ENCODE data around the gene FERMT3. TPM values are rescaled to one million over a fixed set of nuclear protein-coding genes. Genes with fewer than 3 reads are reported as not detected.
"Not testable (repeated sequence)": the region's sequence is repeated elsewhere in the genome, so short reads cannot be mapped to it uniquely, and the experiment has no call there.

FERMT3 gene
- total RNA-seq, 1 experiment from 2014 or later = 4.3 TPM

DNA sequence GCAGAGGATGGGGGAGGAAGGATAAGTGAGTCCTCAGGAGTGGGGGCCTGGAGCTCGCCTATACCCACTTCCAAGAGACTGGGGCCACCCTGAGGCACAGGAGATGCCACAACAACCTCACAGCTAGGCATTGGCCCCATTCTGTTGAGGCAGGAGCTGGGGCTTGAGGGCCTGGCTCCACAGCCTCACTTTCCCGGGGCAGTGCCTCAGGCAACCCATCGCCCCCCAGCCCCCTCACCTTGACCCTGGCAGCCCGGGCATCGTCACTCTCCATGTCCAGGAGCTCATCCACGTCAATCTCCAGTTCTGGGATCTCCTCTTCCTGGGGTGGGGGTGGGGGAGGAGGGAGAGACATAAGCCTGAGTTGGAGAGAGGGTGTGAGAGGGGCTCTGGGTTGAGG is 38.4 kb downstream of the FERMT3 start:
- H3K36me3 Mint-ChIP-seq (ENCODE audit: insufficient read depth, unreplicated experiment) = peaks cover 68% of the 10 kb centered on the region
- ChIA-PET CTCF (interaction anchor here (0.5 to 1.1 kb wide), 7 partner anchors 12 to 1030 kb away, joined by 3 to 8 read pairs (median 5); no protein-coding TSS in a partner anchor), POLR2A (interaction anchor here (1.1 kb wide), 1 partner anchor 15 kb away, joined by 4 read pairs; the partner anchor contains the start of gene DNAJC4)
- H3K9me3 Mint-ChIP-seq (ENCODE audit: unreplicated experiment) = no peaks in the 10 kb centered on the region
- peak overlapping the region; percentile 90 for H3K27ac Mint-ChIP-seq (ENCODE audit: unreplicated experiment)
- Histone ChIP-seq H3K9me3 (no peaks in the 10 kb centered on the region), H3K4me3 (ENCODE audit: low read depth, low read length) (peak overlapping the region; percentile 90), H3K36me3 (ENCODE audit: control insufficient read depth, insufficient read depth, low read length) (0 out of 2 replicates have a peak, but pooled peaks cover 3% of the 10 kb centered on the region), H3K27me3 (replicated peaks; ENCODE audit: control insufficient read depth, insufficient read depth, low read length) (no peaks in the 10 kb centered on the region), H3K4me1 (peaks cover 27% of the 10 kb centered on the region)
- H3K4me1 Mint-ChIP-seq (ENCODE audit: low read depth, unreplicated experiment) = peaks cover 26% of the 10 kb centered on the region
- TF ChIP-seq CTCF (IDR thresholded peaks at IDR 0.05; ENCODE audit: insufficient read depth in 1 of 2, low read depth in 1 of 2, low read length in 1 of 2, severe bottlenecking in 1 of 2, unreplicated experiment in 1 of 2) = no peak
- intact Hi-C loops (cut with micrococcal nuclease; ENCODE audit: unreplicated experiment) = no loop called here
- no TSS peak for BruUV-seq (replicated peaks)
- peak overlapping the region; percentile 97 for H3K4me3 Mint-ChIP-seq (ENCODE audit: unreplicated experiment)
- H3K27me3 Mint-ChIP-seq (ENCODE audit: insufficient read depth, unreplicated experiment) = no peaks in the 10 kb centered on the region
- no peak for DNase-seq

DNA sequence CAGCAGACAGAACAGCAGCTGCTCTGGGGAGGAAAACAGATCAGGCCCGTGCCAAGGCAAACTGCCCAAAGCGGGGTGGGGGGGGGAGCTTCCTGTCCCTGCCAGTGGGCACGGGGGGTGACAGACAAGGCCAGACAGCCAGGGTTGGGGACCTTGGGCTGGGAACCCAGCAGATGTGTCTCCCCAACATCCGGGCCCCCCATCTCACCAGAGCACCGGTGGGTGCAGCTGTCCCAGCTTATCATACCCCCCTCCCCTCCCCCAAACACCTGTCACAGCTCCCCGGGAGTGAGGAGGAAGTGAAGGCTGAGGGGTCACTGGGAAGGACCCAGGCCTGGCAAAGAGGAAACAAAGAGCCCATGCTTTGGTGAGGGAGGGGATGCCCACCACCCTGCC is 38.9 kb downstream of the FERMT3 start:
- DNase-seq = no peak
- peak overlapping the region; percentile 90 for H3K27ac Mint-ChIP-seq (ENCODE audit: unreplicated experiment)
- H3K4me1 Mint-ChIP-seq (ENCODE audit: low read depth, unreplicated experiment) = peaks cover 21% of the 10 kb centered on the region
- Histone ChIP-seq H3K27me3 (replicated peaks; ENCODE audit: control insufficient read depth, insufficient read depth, low read length) (no peaks in the 10 kb centered on the region), H3K4me1 (peaks cover 28% of the 10 kb centered on the region), H3K36me3 (ENCODE audit: control insufficient read depth, insufficient read depth, low read length) (0 out of 2 replicates have a peak, but pooled peaks cover 3% of the 10 kb centered on the region), H3K9me3 (no peaks in the 10 kb centered on the region), H3K4me3 (ENCODE audit: low read depth, low read length) (peak overlapping the region; percentile 90)
- POLR2A ChIA-PET = interaction anchor here (0.5 to 1.1 kb wide), 2 partner anchors 15 to 612 kb away, joined by 3 to 4 read pairs; partner anchors contain the start of gene DNAJC4
- TF ChIP-seq CTCF (IDR thresholded peaks at IDR 0.05; ENCODE audit: insufficient read depth in 1 of 2, low read depth in 1 of 2, low read length in 1 of 2, severe bottlenecking in 1 of 2, unreplicated experiment in 1 of 2) = no peak
- peak overlapping the region; percentile 97 for H3K4me3 Mint-ChIP-seq (ENCODE audit: unreplicated experiment)
- CTCF ChIA-PET = interaction anchor here (0.5 to 1.5 kb wide), 8 partner anchors 12 to 1030 kb away, joined by 3 to 8 read pairs (median 5); no protein-coding TSS in a partner anchor
- H3K36me3 Mint-ChIP-seq (ENCODE audit: insufficient read depth, unreplicated experiment) = peaks cover 64% of the 10 kb centered on the region
- intact Hi-C loops (cut with micrococcal nuclease; ENCODE audit: unreplicated experiment) = no loop called here
- BruUV-seq (replicated peaks) = no TSS peak
- no peaks in the 10 kb centered on the region for H3K9me3 Mint-ChIP-seq (ENCODE audit: unreplicated experiment)
- H3K27me3 Mint-ChIP-seq (ENCODE audit: insufficient read depth, unreplicated experiment) = no peaks in the 10 kb centered on the region

- H3K9me3 ChIP-seq = no peaks in the 10 kb centered on the region
- Mint-ChIP-seq H3K4me3 (ENCODE audit: unreplicated experiment) (peak overlapping the region; percentile 97), H3K36me3 (ENCODE audit: insufficient read depth, unreplicated experiment) (peaks cover 57% of the 10 kb centered on the region), H3K27me3 (ENCODE audit: insufficient read depth, unreplicated experiment) (no peaks in the 10 kb centered on the region), H3K4me1 (ENCODE audit: low read depth, unreplicated experiment) (peaks cover 20% of the 10 kb centered on the region), H3K27ac (ENCODE audit: unreplicated experiment) (peak overlapping the region; percentile 90), H3K9me3 (ENCODE audit: unreplicated experiment) (no peaks in the 10 kb centered on the region)
- no TSS peak for BruUV-seq (replicated peaks)
- H3K4me3 ChIP-seq (ENCODE audit: low read depth, low read length) = peak overlapping the region; percentile 90
- H3K4me1 ChIP-seq = peaks cover 32% of the 10 kb centered on the region
- CTCF ChIA-PET = interaction anchor here (0.5 to 1.5 kb wide), 8 partner anchors 8 to 1029 kb away, joined by 3 to 6 read pairs (median 4); partner anchors contain the start of gene NAA40
- intact Hi-C loops (cut with micrococcal nuclease; ENCODE audit: unreplicated experiment) = no loop called here
- H3K36me3 ChIP-seq (ENCODE audit: control insufficient read depth, insufficient read depth, low read length) = 0 out of 2 replicates have a peak, but pooled peaks cover 3% of the 10 kb centered on the region
- H3K27me3 ChIP-seq (replicated peaks; ENCODE audit: control insufficient read depth, insufficient read depth, low read length) = no peaks in the 10 kb centered on the region
- TF ChIP-seq CTCF (IDR thresholded peaks at IDR 0.05; ENCODE audit: insufficient read depth in 1 of 2, low read depth in 1 of 2, low read length in 1 of 2, severe bottlenecking in 1 of 2, unreplicated experiment in 1 of 2) = no peak
- POLR2A ChIA-PET = interaction anchor here (0.5 to 2.0 kb wide), 6 partner anchors 16 to 611 kb away, joined by 3 to 22 read pairs (median 4); partner anchors contain the start of genes DNAJC4, PRDX5, STIP1 and TRMT112
- peak; percentile 72 to 85 for DNase-seq
Measured at GRCh38 chr11:64245797-64246620, 39.5 kb downstream of the FERMT3 start.

DNA sequence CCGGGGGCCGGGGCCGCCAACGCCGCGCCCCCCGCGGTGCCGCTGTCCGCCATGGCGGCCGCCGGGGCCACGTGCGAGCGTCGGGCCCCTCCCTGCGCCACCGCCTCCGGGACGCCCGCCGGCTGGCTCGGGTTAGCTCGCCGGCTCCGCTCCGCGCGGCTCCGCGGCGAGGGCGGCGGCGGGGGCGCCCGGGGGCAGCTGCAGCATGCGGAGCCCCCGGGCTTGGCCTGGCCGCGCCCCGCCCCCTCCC is 40.0 kb downstream of the FERMT3 start:
- H3K9me3 ChIP-seq; intact Hi-C loops (cut with micrococcal nuclease; ENCODE audit: unreplicated experiment); BruUV-seq (replicated peaks); H3K9me3 Mint-ChIP-seq (ENCODE audit: unreplicated experiment); H3K27me3 ChIP-seq (replicated peaks; ENCODE audit: control insufficient read depth, insufficient read depth, low read length); H3K36me3 ChIP-seq (ENCODE audit: control insufficient read depth, insufficient read depth, low read length); H3K27me3 Mint-ChIP-seq (ENCODE audit: insufficient read depth, unreplicated experiment); DNase-seq: not testable (repeated sequence)
- peak overlapping the region; percentile 90 for H3K27ac Mint-ChIP-seq (ENCODE audit: unreplicated experiment)
- peaks cover 52% of the 10 kb centered on the region for H3K36me3 Mint-ChIP-seq (ENCODE audit: insufficient read depth, unreplicated experiment)
- CTCF ChIA-PET = interaction anchor here (1.0 to 1.5 kb wide), 5 partner anchors 9 to 307 kb away, joined by 3 to 5 read pairs (median 3); partner anchors contain the start of gene NAA40
- POLR2A ChIA-PET = interaction anchor here (0.5 to 2.0 kb wide), 4 partner anchors 23 to 71 kb away, joined by 3 to 22 read pairs (median 4); partner anchors contain the start of genes PRDX5, STIP1 and TRMT112
- Histone ChIP-seq H3K4me3 (ENCODE audit: low read depth, low read length) (peak overlapping the region; percentile 90), H3K4me1 (peaks cover 32% of the 10 kb centered on the region)
- H3K4me1 Mint-ChIP-seq (ENCODE audit: low read depth, unreplicated experiment) = peaks cover 20% of the 10 kb centered on the region
- H3K4me3 Mint-ChIP-seq (ENCODE audit: unreplicated experiment) = peak overlapping the region; percentile 97
